ENCODE results near the gene CGNL1.

Gene CGNL1

GRCh38 chr15:57373251-57373881, 2.9 kb upstream of the CGNL1 start:
- H3K4me3 Mint-ChIP-seq = no peak overlapping the region
- H3K9me3 Mint-ChIP-seq = no peaks in the 10 kb centered on the region
- DNase-seq (no peak), ATAC-seq (no peak)
- peaks cover 15% of the 10 kb centered on the region for H3K4me1 Mint-ChIP-seq
- H3K27me3 Mint-ChIP-seq = peaks cover 59% of the 10 kb centered on the region
- H3K27ac Mint-ChIP-seq = peak overlapping the region in 1 of 2 donors; percentile 15

- no peak overlapping the region for H3K4me3 Mint-ChIP-seq
- no peak for ATAC-seq
- H3K4me1 Mint-ChIP-seq = peaks cover 15% of the 10 kb centered on the region
- no peak for DNase-seq
- H3K9me3 Mint-ChIP-seq = no peaks in the 10 kb centered on the region
- no peak overlapping the region for H3K27ac Mint-ChIP-seq
- peaks cover 64% of the 10 kb centered on the region for H3K27me3 Mint-ChIP-seq
Measured at GRCh38 chr15:57373882-57374276, 2.4 kb upstream of the CGNL1 start.

GRCh38 chr15:57376696-57377477, 582 bp downstream of the CGNL1 start:
- DNase-seq (no peak), ATAC-seq (peak; percentile 43)
- H3K4me1 Mint-ChIP-seq = peaks cover 15% of the 10 kb centered on the region
- H3K4me3 Mint-ChIP-seq = peak overlapping the region; percentile 14 to 47
- no peaks in the 10 kb centered on the region for H3K9me3 Mint-ChIP-seq
- peaks cover 88% of the 10 kb centered on the region for H3K27me3 Mint-ChIP-seq
- peak overlapping the region in 1 of 2 donors; percentile 66 for H3K27ac Mint-ChIP-seq

DNA sequence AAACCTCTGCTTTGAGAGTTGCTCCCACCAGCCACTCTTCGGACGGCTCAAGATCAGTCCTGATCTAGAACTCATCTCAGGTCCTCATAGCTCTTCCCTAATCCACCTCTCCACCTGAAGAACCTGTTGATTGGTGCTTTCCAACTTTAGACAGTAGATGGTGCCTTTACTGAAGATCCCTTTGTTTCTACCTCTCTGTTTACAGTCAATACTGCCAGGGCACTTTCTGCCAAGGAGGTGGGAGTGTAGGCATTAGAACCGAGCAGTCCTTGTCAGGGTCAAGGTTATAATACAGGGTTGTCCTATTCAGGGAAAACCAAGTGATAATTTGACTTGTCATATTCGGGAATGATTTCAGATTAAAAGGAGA, 1.2 kb downstream of the CGNL1 start:
- no peak for ATAC-seq
- H3K9me3 Mint-ChIP-seq = no peaks in the 10 kb centered on the region
- peaks cover 15% of the 10 kb centered on the region for H3K4me1 Mint-ChIP-seq
- H3K27me3 Mint-ChIP-seq = peaks cover 83% of the 10 kb centered on the region
- peak overlapping the region in 1 of 2 donors; percentile 13 for H3K4me3 Mint-ChIP-seq
- H3K27ac Mint-ChIP-seq = no peak overlapping the region
- no peak for DNase-seq

DNA sequence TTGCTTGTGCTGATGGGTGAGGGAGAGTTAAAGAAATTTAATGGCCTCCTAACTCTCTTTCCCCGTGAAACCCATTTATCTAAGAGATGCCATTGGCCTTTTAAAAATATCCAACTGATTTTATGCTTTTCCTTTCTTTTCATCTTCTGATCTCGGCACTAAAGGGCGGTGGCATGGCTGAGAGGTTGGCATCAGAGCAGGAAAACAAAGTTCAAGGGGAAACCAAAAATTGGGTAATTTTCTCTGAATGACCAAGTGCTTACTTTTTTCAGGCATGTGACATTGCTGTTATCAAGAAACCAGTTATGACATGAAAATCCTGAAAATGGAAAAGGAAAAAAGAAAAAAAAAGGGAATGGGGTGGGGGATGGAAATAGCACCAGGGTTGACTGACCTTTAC, 3.2 kb downstream of the CGNL1 start:
- Mint-ChIP-seq H3K4me1 (peaks cover 15% of the 10 kb centered on the region), H3K9me3 (no peaks in the 10 kb centered on the region), H3K27ac (no peak overlapping the region), H3K27me3 (peaks cover 63% of the 10 kb centered on the region), H3K4me3 (no peak overlapping the region)
- no peak for DNase-seq
- no peak for ATAC-seq

DNA sequence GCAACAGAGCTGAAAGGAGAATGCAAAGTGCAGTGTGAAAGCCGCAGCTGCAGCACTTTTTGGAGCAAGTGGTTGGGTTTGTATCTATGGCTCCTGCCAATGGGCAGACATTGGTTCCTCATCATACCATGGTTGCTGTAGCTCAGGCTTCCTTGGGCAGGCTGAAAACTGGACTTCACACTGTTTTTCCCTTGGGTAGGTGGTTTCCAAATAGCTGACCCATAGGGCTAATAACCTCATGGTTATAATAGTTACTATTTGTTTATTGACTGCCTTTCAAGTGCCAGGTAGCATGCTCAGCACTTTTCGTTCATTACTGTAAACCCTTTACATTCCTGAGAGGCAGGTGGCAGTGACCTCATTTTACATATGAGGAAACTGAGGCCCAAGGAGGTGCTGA, 4.5 kb downstream of the CGNL1 start:
- peaks cover 12% of the 10 kb centered on the region for H3K4me1 Mint-ChIP-seq
- no peaks in the 10 kb centered on the region for H3K9me3 Mint-ChIP-seq
- H3K27me3 Mint-ChIP-seq = peaks cover 49% of the 10 kb centered on the region
- no peak overlapping the region for H3K27ac Mint-ChIP-seq
- no peak for DNase-seq
- no peak for ATAC-seq
- no peak overlapping the region for H3K4me3 Mint-ChIP-seq

DNA sequence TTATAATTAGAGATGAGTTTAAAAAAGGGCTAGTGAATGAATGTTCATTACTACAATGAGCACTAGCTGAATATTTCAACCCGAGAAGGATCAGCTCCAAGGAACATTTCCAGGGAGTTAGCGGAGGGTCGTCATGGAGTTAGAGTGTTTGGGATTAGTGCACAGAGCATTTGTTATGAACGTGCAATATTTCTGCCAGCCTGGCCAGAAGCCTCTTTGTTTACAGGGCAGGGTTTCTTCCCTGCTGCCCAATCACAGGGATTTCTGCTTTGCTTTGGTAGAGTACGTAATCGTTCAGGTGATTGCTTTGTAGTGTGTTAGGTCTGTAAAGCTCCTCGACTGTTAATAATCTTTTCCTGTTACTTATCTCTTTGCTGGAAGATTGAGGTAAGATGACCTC, 5.9 kb downstream of the CGNL1 start:
- peaks cover 3% of the 10 kb centered on the region for H3K4me1 Mint-ChIP-seq
- H3K4me3 Mint-ChIP-seq = no peak overlapping the region
- H3K27ac Mint-ChIP-seq = no peak overlapping the region

DNA sequence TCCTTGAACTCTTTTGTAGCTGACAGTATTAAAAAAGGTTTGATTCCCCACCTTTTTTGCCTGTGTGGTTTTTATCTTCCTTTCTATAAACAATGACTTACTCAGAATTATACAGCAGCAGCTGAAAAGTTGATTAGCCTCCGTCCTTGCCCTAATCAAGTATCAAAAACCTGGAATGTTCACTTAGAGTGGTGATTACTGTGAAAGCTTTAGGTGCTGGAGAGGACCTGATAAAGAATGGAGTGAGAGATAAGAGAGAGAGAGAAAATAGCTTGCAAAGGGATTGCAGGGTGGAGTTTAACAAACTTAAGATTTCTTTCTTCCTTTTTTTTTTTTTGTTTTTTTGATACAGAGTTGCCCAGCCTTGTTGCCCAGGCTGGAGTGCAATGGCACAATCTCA, 6.7 kb downstream of the CGNL1 start:
- Mint-ChIP-seq H3K4me3 (no peak overlapping the region), H3K4me1 (no peaks in the 10 kb centered on the region), H3K9me3 (no peaks in the 10 kb centered on the region), H3K27me3 (peaks cover 30% of the 10 kb centered on the region), H3K27ac (no peak overlapping the region)
- ATAC-seq (no peak), DNase-seq (no peak)

More for the DNA sequence above, 5.9 kb downstream of the CGNL1 start:
- peaks cover 37% of the 10 kb centered on the region for H3K27me3 Mint-ChIP-seq
- DNase-seq = no peak
- ATAC-seq = no peak
- H3K9me3 Mint-ChIP-seq = no peaks in the 10 kb centered on the region

DNA sequence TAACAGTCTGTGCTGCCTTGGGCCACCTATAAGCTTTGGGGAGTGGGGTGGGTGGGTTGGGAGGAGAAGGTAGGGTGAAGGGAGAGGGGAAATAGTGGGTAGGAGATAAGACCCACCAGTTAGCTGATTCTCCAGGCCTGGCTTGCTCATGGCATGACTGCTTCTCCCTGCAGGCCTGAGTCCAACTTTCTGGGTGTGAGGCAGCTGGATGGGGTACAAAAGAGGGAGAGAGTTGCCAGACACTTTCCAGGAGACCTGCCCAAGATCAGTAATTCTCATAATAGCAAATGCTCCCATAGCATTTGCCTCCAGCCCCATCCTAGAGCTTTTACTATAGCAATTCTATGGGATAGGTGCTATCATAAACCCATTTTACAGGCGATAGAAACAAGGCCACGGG, 7.7 kb downstream of the CGNL1 start:
- ATAC-seq = no peak

GRCh38 chr15:57384816-57385215, 8.5 kb downstream of the CGNL1 start:
- DNase-seq = no peak

More for the DNA sequence above, 7.7 kb downstream of the CGNL1 start:
- Mint-ChIP-seq H3K4me1 (no peaks in the 10 kb centered on the region), H3K27me3 (peaks cover 23% of the 10 kb centered on the region), H3K9me3 (no peaks in the 10 kb centered on the region), H3K4me3 (no peak overlapping the region), H3K27ac (no peak overlapping the region)
- DNase-seq = no peak

GRCh38 chr15:57385923-57386390, 9.7 kb downstream of the CGNL1 start:
- DNase-seq (no peak), ATAC-seq (no peak)
- Mint-ChIP-seq H3K4me1 (no peaks in the 10 kb centered on the region), H3K9me3 (peaks cover 0 to 6% of the 10 kb centered on the region in 2 donors), H3K4me3 (no peak overlapping the region), H3K27me3 (peaks cover 3% of the 10 kb centered on the region), H3K27ac (peak overlapping the region in 1 of 2 donors; percentile 12)

More at GRCh38 chr15:57384816-57385215, 8.5 kb downstream of the CGNL1 start:
- H3K27me3 Mint-ChIP-seq = peaks cover 15% of the 10 kb centered on the region
- no peak overlapping the region for H3K4me3 Mint-ChIP-seq
- no peak overlapping the region for H3K27ac Mint-ChIP-seq
- H3K4me1 Mint-ChIP-seq = no peaks in the 10 kb centered on the region
- no peak for ATAC-seq
- no peaks in the 10 kb centered on the region for H3K9me3 Mint-ChIP-seq

GRCh38 chr15:57386976-57387375, 10.7 kb downstream of the CGNL1 start:
- no peak overlapping the region for H3K27ac Mint-ChIP-seq
- H3K4me3 Mint-ChIP-seq = no peak overlapping the region
- H3K4me1 Mint-ChIP-seq = no peaks in the 10 kb centered on the region
- ATAC-seq (no peak), DNase-seq (no peak)
- peaks cover 0 to 6% of the 10 kb centered on the region in 2 donors for H3K9me3 Mint-ChIP-seq
- no peaks in the 10 kb centered on the region for H3K27me3 Mint-ChIP-seq

- no peak for DNase-seq
- no peak overlapping the region for H3K4me3 Mint-ChIP-seq
- H3K27ac Mint-ChIP-seq = peak overlapping the region; percentile 15 to 68
- no peaks in the 10 kb centered on the region for H3K4me1 Mint-ChIP-seq
- peaks cover 0 to 6% of the 10 kb centered on the region in 2 donors for H3K9me3 Mint-ChIP-seq
- H3K27me3 Mint-ChIP-seq = no peaks in the 10 kb centered on the region
- ATAC-seq = no peak
Measured at GRCh38 chr15:57387564-57388076, 11.3 kb downstream of the CGNL1 start.

GRCh38 chr15:57388464-57388863, 12.2 kb downstream of the CGNL1 start:
- ATAC-seq (no peak), DNase-seq (no peak)
- H3K4me3 Mint-ChIP-seq = no peak overlapping the region
- no peaks in the 10 kb centered on the region for H3K4me1 Mint-ChIP-seq
- H3K9me3 Mint-ChIP-seq = peaks cover 0 to 6% of the 10 kb centered on the region in 2 donors
- H3K27me3 Mint-ChIP-seq = no peaks in the 10 kb centered on the region
- no peak overlapping the region for H3K27ac Mint-ChIP-seq

DNA sequence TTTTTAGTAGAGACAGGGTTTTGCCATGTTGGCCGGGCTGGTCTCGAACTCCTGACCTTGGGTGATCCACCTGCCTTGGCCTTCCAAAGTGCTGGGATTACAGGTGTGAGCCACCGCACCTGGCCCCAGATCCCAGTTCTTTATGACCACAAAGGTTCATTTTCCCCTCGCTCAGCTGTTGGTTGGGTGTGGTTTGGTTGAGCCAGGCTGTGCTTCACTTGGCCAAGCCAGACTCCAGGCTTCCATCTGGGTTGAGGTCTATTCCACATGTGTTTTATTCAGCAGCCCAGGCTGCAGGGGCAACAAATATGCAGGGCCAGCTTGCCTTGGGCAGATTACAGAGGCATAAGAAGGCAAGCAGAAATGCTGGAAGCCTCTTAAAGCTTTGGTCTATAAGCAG, 13.7 kb downstream of the CGNL1 start:
- ATAC-seq (no peak), DNase-seq (no peak)
- Mint-ChIP-seq H3K27me3 (no peaks in the 10 kb centered on the region), H3K9me3 (peaks cover 0 to 6% of the 10 kb centered on the region in 2 donors), H3K27ac (no peak overlapping the region), H3K4me1 (no peaks in the 10 kb centered on the region), H3K4me3 (no peak overlapping the region)

- Mint-ChIP-seq H3K9me3 (peaks cover 0 to 6% of the 10 kb centered on the region in 2 donors), H3K27ac (no peak overlapping the region), H3K4me1 (no peaks in the 10 kb centered on the region), H3K27me3 (no peaks in the 10 kb centered on the region), H3K4me3 (no peak overlapping the region)
- DNase-seq (no peak), ATAC-seq (no peak)
Measured at GRCh38 chr15:57390583-57390982, 14.3 kb downstream of the CGNL1 start.

Measured in stimulated activated naive CD8-positive, alpha-beta T cell treated with anti-CD3 and anti-CD28 coated beads, Interleukin-15, amount 100 ng/mL, for 72 hours (primary cell).